Stimulated activated naive CD8-positive, alpha-beta T cell treated with anti-CD3 and anti-CD28 coated beads, Interleukin-15, amount 100 ng/mL, for 72 hours (primary cell): Measurements from ENCODE around the gene SLC25A52.
A peak's percentile ranks its signal among the peaks of the same experiment; 100 is the strongest.
"Not testable (repeated sequence)": the region's sequence is repeated elsewhere in the genome, so short reads cannot be mapped to it uniquely, and the experiment has no call there.

ENCODE experiments used
- ATAC-seq: fragments of 150-1000 bp; cut with Tn5 transposase; 2 replicates; pipeline ENCODE4 v1.10.0; 2021; ENCODE audit warnings: mild to moderate bottlenecking, moderate library complexity
- DNase-seq, 2 donors: peaks; one replicate each; pipeline ENCODE4 v3.0.0; 2021 to 2022
- H3K27ac Mint-ChIP-seq, 2 donors: one replicate each; pipeline ENCODE4 v1.8.0; 2022; ENCODE audit warnings: mild to moderate bottlenecking in 2 of 2, mixed read lengths in 2 of 2, moderate library complexity in 2 of 2
- H3K27me3 Mint-ChIP-seq: one replicate; pipeline ENCODE4 v1.8.0; 2022; ENCODE audit warnings: mixed read lengths
- H3K4me1 Mint-ChIP-seq: one replicate; pipeline ENCODE4 v1.8.0; 2022; ENCODE audit warnings: mild to moderate bottlenecking, mixed read lengths
- H3K4me3 Mint-ChIP-seq, 2 donors: one replicate each; pipeline ENCODE4 v1.8.0; 2022; ENCODE audit warnings: mild to moderate bottlenecking in 2 of 2, mixed read lengths in 2 of 2, moderate library complexity in 1 of 2
- H3K9me3 Mint-ChIP-seq, 2 donors: one replicate each; pipeline ENCODE4 v1.8.0; 2022; ENCODE audit warnings: mixed read lengths in 2 of 2

Gene SLC25A52

GRCh38 chr18:31760695-31761094 is at the start of gene SLC25A52:
Gene SLC25A52 (minus strand): TSS chr18:31760880. CDS start chr18:31760661, 219 bp downstream.
- Mint-ChIP-seq H3K27ac (no peak within 1 kb of the TSS), H3K4me1 (no peaks in the 10 kb centered on the region), H3K9me3 (no peaks in the 10 kb centered on the region), H3K4me3 (no peak within 1 kb of the TSS), H3K27me3 (no peaks in the 10 kb centered on the region)
- ATAC-seq (no peak), DNase-seq (no peak)

GRCh38 chr18:31809049-31809448 is 48.4 kb upstream of the SLC25A52 start:
- not testable (repeated sequence) for H3K4me1 Mint-ChIP-seq, DNase-seq, H3K4me3 Mint-ChIP-seq, H3K27me3 Mint-ChIP-seq, ATAC-seq, H3K9me3 Mint-ChIP-seq, H3K27ac Mint-ChIP-seq

GRCh38 chr18:31801078-31801477 is 40.4 kb upstream of the SLC25A52 start:
- ATAC-seq, result no peak
- H3K9me3 Mint-ChIP-seq, result no peaks in the 10 kb centered on the region
- DNase-seq, result no peak
- no peaks in the 10 kb centered on the region for H3K27me3 Mint-ChIP-seq
- no peaks in the 10 kb centered on the region for H3K4me1 Mint-ChIP-seq
- no peak overlapping the region for H3K27ac Mint-ChIP-seq
- H3K4me3 Mint-ChIP-seq, result no peak overlapping the region

GRCh38 chr18:31799257-31799656 is 38.6 kb upstream of the SLC25A52 start:
- H3K9me3 Mint-ChIP-seq, DNase-seq, H3K27ac Mint-ChIP-seq, H3K4me1 Mint-ChIP-seq, ATAC-seq, H3K27me3 Mint-ChIP-seq, H3K4me3 Mint-ChIP-seq: not testable (repeated sequence)

GRCh38 chr18:31798399-31798798 is 37.7 kb upstream of the SLC25A52 start:
- H3K27ac Mint-ChIP-seq, result no peak overlapping the region
- H3K9me3 Mint-ChIP-seq, result no peaks in the 10 kb centered on the region
- H3K4me3 Mint-ChIP-seq, result no peak overlapping the region
- H3K4me1 Mint-ChIP-seq, result no peaks in the 10 kb centered on the region
- H3K27me3 Mint-ChIP-seq, result no peaks in the 10 kb centered on the region
- DNase-seq, result no peak
- ATAC-seq, result no peak

- DNase-seq (no peak), ATAC-seq (no peak)
- no peaks in the 10 kb centered on the region for H3K27me3 Mint-ChIP-seq
- H3K4me3 Mint-ChIP-seq, result no peak overlapping the region
- no peaks in the 10 kb centered on the region for H3K9me3 Mint-ChIP-seq
- no peak overlapping the region for H3K27ac Mint-ChIP-seq
- H3K4me1 Mint-ChIP-seq, result no peaks in the 10 kb centered on the region
Observed at GRCh38 chr18:31795747-31796146, 35.1 kb upstream of the SLC25A52 start.

GRCh38 chr18:31793531-31793930 is 32.9 kb upstream of the SLC25A52 start:
- Mint-ChIP-seq H3K27ac (peak overlapping the region in 1 of 2 donors; percentile 48), H3K4me1 (no peaks in the 10 kb centered on the region)
- ATAC-seq, result no peak

GRCh38 chr18:31792580-31792911 is 31.9 kb upstream of the SLC25A52 start:
- no peaks in the 10 kb centered on the region for H3K4me1 Mint-ChIP-seq
- no peaks in the 10 kb centered on the region for H3K27me3 Mint-ChIP-seq
- no peak overlapping the region for H3K4me3 Mint-ChIP-seq
- no peak overlapping the region for H3K27ac Mint-ChIP-seq
- no peak for DNase-seq
- no peak for ATAC-seq
- no peaks in the 10 kb centered on the region for H3K9me3 Mint-ChIP-seq

More at GRCh38 chr18:31793531-31793930, 32.9 kb upstream of the SLC25A52 start:
- no peak for DNase-seq
- Mint-ChIP-seq H3K4me3 (no peak overlapping the region), H3K9me3 (no peaks in the 10 kb centered on the region), H3K27me3 (no peaks in the 10 kb centered on the region)

GRCh38 chr18:31791817-31792579 is 31.3 kb upstream of the SLC25A52 start:
- Mint-ChIP-seq H3K4me1 (no peaks in the 10 kb centered on the region), H3K27me3 (no peaks in the 10 kb centered on the region), H3K27ac (no peak overlapping the region), H3K4me3 (no peak overlapping the region), H3K9me3 (no peaks in the 10 kb centered on the region)
- DNase-seq (no peak), ATAC-seq (no peak)

GRCh38 chr18:31789409-31789808 is 28.7 kb upstream of the SLC25A52 start:
- Mint-ChIP-seq H3K4me3 (no peak overlapping the region), H3K9me3 (no peaks in the 10 kb centered on the region), H3K27me3 (no peaks in the 10 kb centered on the region), H3K4me1 (no peaks in the 10 kb centered on the region), H3K27ac (no peak overlapping the region)
- no peak for DNase-seq
- no peak for ATAC-seq

- Mint-ChIP-seq H3K4me1 (no peaks in the 10 kb centered on the region), H3K4me3 (no peak overlapping the region), H3K27me3 (no peaks in the 10 kb centered on the region), H3K27ac (no peak overlapping the region), H3K9me3 (peaks cover 15 to 22% of the 10 kb centered on the region in 2 donors)
- ATAC-seq (no peak), DNase-seq (no peak)
Observed at GRCh38 chr18:31783059-31783458, 22.4 kb upstream of the SLC25A52 start.

GRCh38 chr18:31778391-31778950 is 17.8 kb upstream of the SLC25A52 start:
- no peak overlapping the region for H3K4me3 Mint-ChIP-seq
- H3K9me3 Mint-ChIP-seq, result peaks cover 17 to 25% of the 10 kb centered on the region in 2 donors
- H3K27ac Mint-ChIP-seq, result no peak overlapping the region
- ATAC-seq (no peak), DNase-seq (no peak)
- H3K4me1 Mint-ChIP-seq, result peaks cover 4% of the 10 kb centered on the region
- H3K27me3 Mint-ChIP-seq, result no peaks in the 10 kb centered on the region

GRCh38 chr18:31776093-31776492 is 15.4 kb upstream of the SLC25A52 start:
- H3K27me3 Mint-ChIP-seq, result no peaks in the 10 kb centered on the region
- ATAC-seq (no peak), DNase-seq (no peak)
- peaks cover 17 to 21% of the 10 kb centered on the region in 2 donors for H3K9me3 Mint-ChIP-seq
- peaks cover 4% of the 10 kb centered on the region for H3K4me1 Mint-ChIP-seq
- no peak overlapping the region for H3K27ac Mint-ChIP-seq
- no peak overlapping the region for H3K4me3 Mint-ChIP-seq

GRCh38 chr18:31774962-31775361 is 14.3 kb upstream of the SLC25A52 start:
- H3K4me3 Mint-ChIP-seq, result no peak overlapping the region
- peaks cover 4% of the 10 kb centered on the region for H3K4me1 Mint-ChIP-seq
- peaks cover 17% of the 10 kb centered on the region in 2 donors for H3K9me3 Mint-ChIP-seq
- ATAC-seq, result no peak
- no peaks in the 10 kb centered on the region for H3K27me3 Mint-ChIP-seq
- no peak overlapping the region for H3K27ac Mint-ChIP-seq
- DNase-seq, result no peak

GRCh38 chr18:31774477-31774785 is 13.8 kb upstream of the SLC25A52 start:
- Mint-ChIP-seq H3K9me3 (peaks cover 12% of the 10 kb centered on the region in 2 donors), H3K4me3 (no peak overlapping the region), H3K4me1 (peaks cover 4% of the 10 kb centered on the region), H3K27ac (peak overlapping the region in 1 of 2 donors; percentile 58), H3K27me3 (no peaks in the 10 kb centered on the region)
- ATAC-seq (no peak), DNase-seq (no peak)

GRCh38 chr18:31773774-31774476 is 13.2 kb upstream of the SLC25A52 start:
- Mint-ChIP-seq H3K27ac (peak overlapping the region in 1 of 2 donors; percentile 58), H3K4me1 (peaks cover 4% of the 10 kb centered on the region), H3K4me3 (no peak overlapping the region), H3K27me3 (no peaks in the 10 kb centered on the region), H3K9me3 (peaks cover 8% of the 10 kb centered on the region in 2 donors)
- DNase-seq, result no peak
- no peak for ATAC-seq
